Activated CD4-positive, alpha-beta T cell treated with anti-CD3 and anti-CD28 coated beads for 4 hours (primary cell): ENCODE data around the gene C14orf119.

Source experiments
- DNase-seq, 2 donors: peaks; one replicate each; pipeline ENCODE4 v3.0.0-alpha.2; 2020

C14orf119 gene

GRCh38 chr14:23095196-23096108 lies at the start of gene C14orf119:
TSS of gene C14orf119 (plus strand) at chr14:23095505. CDS start at chr14:23097659, 2,154 bp downstream.
- DNase-seq: peak; percentile 99

- no peak for DNase-seq
Observed at GRCh38 chr14:23047034-23047634, 48.2 kb upstream of the C14orf119 start.

GRCh38 chr14:23047751-23048693 lies 47.3 kb upstream of the C14orf119 start:
- DNase-seq: no peak

- no peak for DNase-seq
Observed at GRCh38 chr14:23049011-23049410, 46.3 kb upstream of the C14orf119 start.

GRCh38 chr14:23051141-23052057 lies 43.9 kb upstream of the C14orf119 start:
- no peak for DNase-seq

- DNase-seq: no peak
Observed at GRCh38 chr14:23052182-23052623, 43.1 kb upstream of the C14orf119 start.

- no peak for DNase-seq
Observed at GRCh38 chr14:23052671-23053070, 42.6 kb upstream of the C14orf119 start.

GRCh38 chr14:23053426-23053825 lies 41.9 kb upstream of the C14orf119 start:
- no peak for DNase-seq

GRCh38 chr14:23054000-23054811 lies 41.1 kb upstream of the C14orf119 start:
- peak; percentile 23 to 25 for DNase-seq

- no peak for DNase-seq
Observed at GRCh38 chr14:23055147-23055550, 40.2 kb upstream of the C14orf119 start.

GRCh38 chr14:23055621-23056144 lies 39.6 kb upstream of the C14orf119 start:
- no peak for DNase-seq

GRCh38 chr14:23056145-23056955 lies 39.0 kb upstream of the C14orf119 start:
- DNase-seq: peak; percentile 72 to 75

GRCh38 chr14:23056956-23057756 lies 38.1 kb upstream of the C14orf119 start, which contains the start of gene CDH24:
TSS of gene CDH24 (minus strand) at chr14:23057520. CDS start at chr14:23055733, 1,787 bp downstream.
- DNase-seq: peak; percentile 63 to 72

- DNase-seq: peak; percentile 81 to 88
Observed at GRCh38 chr14:23057757-23058653, 37.3 kb upstream of the C14orf119 start.

GRCh38 chr14:23058654-23059504 lies 36.4 kb upstream of the C14orf119 start:
- no peak for DNase-seq

GRCh38 chr14:23060536-23061260 lies 34.6 kb upstream of the C14orf119 start:
- no peak for DNase-seq
